Nephron (organoid): ENCODE data around the gene ALS2CL.

Experiments
- H3K27ac Mint-ChIP-seq, 3 experiments: 2 replicates each; pipeline ENCODE4 v1.8.0; 2020; ENCODE audit warnings: mixed read lengths in 3 of 3, mild to moderate bottlenecking in 2 of 3, moderate library complexity in 1 of 3
- H3K27me3 Mint-ChIP-seq: 2 replicates; pipeline ENCODE4 v1.8.0; 2021; ENCODE audit warnings: low read depth, mild to moderate bottlenecking, moderate library complexity, mixed read lengths
- H3K36me3 Mint-ChIP-seq: 2 replicates; pipeline ENCODE4 v1.8.0; 2020; ENCODE audit warnings: low read depth, mixed read lengths
- H3K4me1 Mint-ChIP-seq: 2 replicates; pipeline ENCODE4 v1.8.0; 2020; ENCODE audit warnings: mixed read lengths
- H3K4me3 Mint-ChIP-seq, 3 experiments: 2 replicates each; pipeline ENCODE4 v1.8.0; 2020; ENCODE audit warnings: mild to moderate bottlenecking in 3 of 3, mixed read lengths in 3 of 3, moderate library complexity in 2 of 3
- H3K9me3 Mint-ChIP-seq: 2 replicates; pipeline ENCODE4 v1.8.0; 2020; ENCODE audit warnings: mixed read lengths
- TF ChIP-seq, protein P1 (sequence below), 3 experiments: fragments of 200-600 bp; sonication (generic); IDR thresholded peaks; one replicate each; pipeline ENCODE4 v1.5.0; 2021; ENCODE audit warnings: antibody characterized with exemption in 3 of 3; ENCODE audit not compliant: unreplicated experiment in 3 of 3

Gene ALS2CL

DNA sequence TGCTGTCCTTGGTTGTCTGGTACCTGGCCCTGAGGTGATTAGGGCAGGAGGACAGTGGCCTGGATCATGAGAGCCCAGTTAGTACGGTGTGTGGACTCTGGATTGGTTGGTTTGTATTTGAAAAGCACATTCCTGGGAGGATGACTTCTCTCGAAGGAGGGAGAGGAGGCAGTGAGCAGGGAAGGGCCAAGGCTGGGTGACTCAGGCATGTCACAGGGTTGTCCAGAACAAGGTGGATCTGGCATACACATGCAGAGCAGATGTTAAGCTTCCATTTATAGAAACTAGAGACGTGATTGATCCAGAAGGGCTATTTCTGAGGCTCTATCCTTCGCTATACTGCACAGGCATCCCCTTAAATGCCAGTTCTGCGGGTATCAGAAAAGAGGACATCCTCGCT is 46.8 kb downstream of the ALS2CL start:
- Mint-ChIP-seq H3K9me3 (peaks cover 29% of the 10 kb centered on the region), H3K27me3 (peaks cover 8% of the 10 kb centered on the region), H3K4me3 (no peak overlapping the region), H3K27ac (no peak overlapping the region), H3K36me3 (no peaks in the 10 kb centered on the region), H3K4me1 (no peaks in the 10 kb centered on the region)
- TF ChIP-seq, protein P1, sequence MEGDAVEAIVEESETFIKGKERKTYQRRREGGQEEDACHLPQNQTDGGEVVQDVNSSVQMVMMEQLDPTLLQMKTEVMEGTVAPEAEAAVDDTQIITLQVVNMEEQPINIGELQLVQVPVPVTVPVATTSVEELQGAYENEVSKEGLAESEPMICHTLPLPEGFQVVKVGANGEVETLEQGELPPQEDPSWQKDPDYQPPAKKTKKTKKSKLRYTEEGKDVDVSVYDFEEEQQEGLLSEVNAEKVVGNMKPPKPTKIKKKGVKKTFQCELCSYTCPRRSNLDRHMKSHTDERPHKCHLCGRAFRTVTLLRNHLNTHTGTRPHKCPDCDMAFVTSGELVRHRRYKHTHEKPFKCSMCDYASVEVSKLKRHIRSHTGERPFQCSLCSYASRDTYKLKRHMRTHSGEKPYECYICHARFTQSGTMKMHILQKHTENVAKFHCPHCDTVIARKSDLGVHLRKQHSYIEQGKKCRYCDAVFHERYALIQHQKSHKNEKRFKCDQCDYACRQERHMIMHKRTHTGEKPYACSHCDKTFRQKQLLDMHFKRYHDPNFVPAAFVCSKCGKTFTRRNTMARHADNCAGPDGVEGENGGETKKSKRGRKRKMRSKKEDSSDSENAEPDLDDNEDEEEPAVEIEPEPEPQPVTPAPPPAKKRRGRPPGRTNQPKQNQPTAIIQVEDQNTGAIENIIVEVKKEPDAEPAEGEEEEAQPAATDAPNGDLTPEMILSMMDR (IDR thresholded peaks at IDR 0.05; ENCODE audit: unreplicated experiment in 3 of 3), result no peak

DNA sequence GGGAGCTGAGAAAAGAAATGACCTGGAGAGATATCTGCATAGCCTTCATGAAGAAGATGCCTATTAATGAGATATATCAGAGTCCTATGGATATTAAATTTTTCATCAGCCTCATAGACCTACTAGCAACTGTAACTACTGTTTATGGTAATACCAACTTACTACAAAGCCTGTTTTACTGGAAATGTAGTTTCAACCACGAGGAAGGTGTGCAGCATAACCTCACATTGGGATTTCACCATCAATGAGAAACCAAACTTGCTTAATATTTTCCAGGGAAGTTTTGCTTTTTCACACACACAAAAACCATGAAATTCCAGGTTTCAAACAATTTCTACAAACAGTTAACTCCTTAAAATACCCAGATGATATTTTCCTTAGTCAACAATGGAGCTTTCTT is 49.8 kb downstream of the ALS2CL start:
- Mint-ChIP-seq H3K4me1 (no peaks in the 10 kb centered on the region), H3K27ac (no peak overlapping the region), H3K4me3 (no peak overlapping the region)

DNA sequence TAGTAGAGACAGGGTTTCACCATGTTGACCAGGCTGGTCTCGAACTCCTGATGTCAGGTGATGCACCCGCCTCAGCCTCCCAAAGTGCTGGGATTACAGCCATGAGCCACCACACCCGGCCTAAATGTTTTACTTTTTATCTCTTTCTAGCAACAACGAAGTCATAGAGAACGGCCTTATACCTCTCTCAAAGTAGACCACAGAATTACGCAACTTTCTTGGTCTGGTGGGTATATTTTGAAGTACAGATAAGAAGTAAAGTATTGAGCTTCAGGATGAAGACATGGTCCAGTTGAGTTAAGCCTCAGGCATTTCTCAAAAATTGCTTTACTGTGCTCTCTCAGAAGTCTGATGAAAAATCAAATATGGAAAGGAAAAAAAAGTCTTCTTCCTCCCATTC is 50.5 kb downstream of the ALS2CL start:
- peaks cover 32% of the 10 kb centered on the region for H3K9me3 Mint-ChIP-seq
- TF ChIP-seq, protein P1 (IDR thresholded peaks at IDR 0.05; ENCODE audit: unreplicated experiment in 3 of 3), result no peak
- peaks cover 13% of the 10 kb centered on the region for H3K27me3 Mint-ChIP-seq
- no peak overlapping the region for H3K4me3 Mint-ChIP-seq
- no peaks in the 10 kb centered on the region for H3K36me3 Mint-ChIP-seq
- no peak overlapping the region for H3K27ac Mint-ChIP-seq
- H3K4me1 Mint-ChIP-seq, result no peaks in the 10 kb centered on the region

More for the DNA sequence above, 49.8 kb downstream of the ALS2CL start:
- TF ChIP-seq, protein P1 (IDR thresholded peaks at IDR 0.05; ENCODE audit: unreplicated experiment in 3 of 3), result no peak
- Mint-ChIP-seq H3K27me3 (peaks cover 13% of the 10 kb centered on the region), H3K9me3 (peaks cover 35% of the 10 kb centered on the region), H3K36me3 (no peaks in the 10 kb centered on the region)

DNA sequence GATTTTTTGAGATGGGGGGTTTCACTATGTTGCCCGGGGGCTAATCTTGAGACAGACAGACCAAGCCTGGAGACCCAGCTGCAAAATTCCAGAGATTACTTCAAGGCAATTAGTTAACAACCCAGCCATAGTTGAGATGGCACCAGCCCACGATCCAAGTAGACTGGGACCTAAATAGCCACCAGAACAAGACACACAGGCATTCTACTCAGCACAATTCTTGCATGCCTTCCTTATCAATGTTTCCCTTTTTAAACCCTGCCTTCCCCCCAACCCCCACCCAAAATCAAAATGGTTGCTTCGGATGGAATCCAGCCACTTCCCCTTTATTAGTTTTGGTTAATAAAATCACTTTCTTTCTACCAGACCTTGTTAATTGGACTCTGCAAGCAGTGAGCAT is 52.6 kb downstream of the ALS2CL start:
- peaks cover 27% of the 10 kb centered on the region for H3K9me3 Mint-ChIP-seq
- TF ChIP-seq, protein P1 (IDR thresholded peaks at IDR 0.05; ENCODE audit: unreplicated experiment in 3 of 3), result no peak
- H3K36me3 Mint-ChIP-seq, result no peaks in the 10 kb centered on the region

DNA sequence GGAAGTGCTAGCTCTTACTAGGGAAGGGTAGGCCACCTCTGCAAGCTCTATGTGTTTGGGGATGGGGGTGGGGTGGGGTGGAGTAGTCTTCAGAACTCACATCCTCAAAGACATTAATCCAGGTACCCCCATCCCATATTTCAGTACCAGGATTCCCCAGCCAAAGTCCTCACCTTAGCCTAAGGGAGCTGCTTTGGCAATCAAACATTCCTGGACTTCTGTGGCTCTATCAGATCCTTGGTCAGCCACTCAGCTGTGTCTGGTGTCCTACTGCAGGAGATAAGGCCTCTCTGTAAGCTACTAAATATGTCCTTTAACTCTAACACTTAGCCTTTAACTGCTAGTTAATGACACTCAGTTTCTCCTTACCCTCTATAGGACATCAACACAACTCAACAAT is 54.3 kb downstream of the ALS2CL start:
- no peak overlapping the region for H3K4me3 Mint-ChIP-seq
- peaks cover 13% of the 10 kb centered on the region for H3K27me3 Mint-ChIP-seq
- TF ChIP-seq, protein P1 (IDR thresholded peaks at IDR 0.05; ENCODE audit: unreplicated experiment in 3 of 3), result no peak
- no peaks in the 10 kb centered on the region for H3K36me3 Mint-ChIP-seq
- no peak overlapping the region for H3K27ac Mint-ChIP-seq
- H3K4me1 Mint-ChIP-seq, result no peaks in the 10 kb centered on the region
- H3K9me3 Mint-ChIP-seq, result peaks cover 27% of the 10 kb centered on the region

More for the DNA sequence above, 52.6 kb downstream of the ALS2CL start:
- Mint-ChIP-seq H3K27ac (no peak overlapping the region), H3K4me1 (no peaks in the 10 kb centered on the region), H3K27me3 (peaks cover 13% of the 10 kb centered on the region), H3K4me3 (no peak overlapping the region)

DNA sequence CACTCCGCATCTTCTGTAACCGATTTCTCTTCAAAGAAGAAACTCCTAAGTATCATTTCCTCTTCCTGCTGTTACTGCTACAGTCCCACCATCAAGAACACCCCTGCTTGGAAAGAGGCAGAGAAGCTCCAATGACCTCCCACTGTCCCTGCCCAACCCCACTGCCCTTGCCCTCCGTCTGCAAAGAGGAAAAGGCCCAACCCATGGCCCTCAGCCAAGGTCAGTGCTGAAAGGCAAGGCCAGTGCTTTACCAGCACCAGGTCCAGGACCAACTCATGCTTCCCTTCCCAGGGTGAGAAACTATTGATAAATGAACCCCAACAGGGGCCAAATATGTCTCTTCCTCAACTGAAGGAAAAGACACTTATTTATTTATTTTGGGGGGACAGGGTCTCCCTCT is 58.6 kb downstream of the ALS2CL start:
- TF ChIP-seq, protein P1 (IDR thresholded peaks at IDR 0.05; ENCODE audit: unreplicated experiment in 3 of 3), result no peak
- peaks cover 4% of the 10 kb centered on the region for H3K9me3 Mint-ChIP-seq
- H3K4me1 Mint-ChIP-seq, result peaks cover 5% of the 10 kb centered on the region
- no peak overlapping the region for H3K27ac Mint-ChIP-seq
- no peaks in the 10 kb centered on the region for H3K36me3 Mint-ChIP-seq
- H3K4me3 Mint-ChIP-seq, result no peak overlapping the region
- peaks cover 3% of the 10 kb centered on the region for H3K27me3 Mint-ChIP-seq
